ENCODE measurements around the gene WDR72. TPM values are rescaled to one million over a fixed set of nuclear protein-coding genes. Genes with fewer than 3 reads are reported as not detected.

WDR72 gene
- total RNA-seq, 1 donor from 2014 or later = not detected

DNA sequence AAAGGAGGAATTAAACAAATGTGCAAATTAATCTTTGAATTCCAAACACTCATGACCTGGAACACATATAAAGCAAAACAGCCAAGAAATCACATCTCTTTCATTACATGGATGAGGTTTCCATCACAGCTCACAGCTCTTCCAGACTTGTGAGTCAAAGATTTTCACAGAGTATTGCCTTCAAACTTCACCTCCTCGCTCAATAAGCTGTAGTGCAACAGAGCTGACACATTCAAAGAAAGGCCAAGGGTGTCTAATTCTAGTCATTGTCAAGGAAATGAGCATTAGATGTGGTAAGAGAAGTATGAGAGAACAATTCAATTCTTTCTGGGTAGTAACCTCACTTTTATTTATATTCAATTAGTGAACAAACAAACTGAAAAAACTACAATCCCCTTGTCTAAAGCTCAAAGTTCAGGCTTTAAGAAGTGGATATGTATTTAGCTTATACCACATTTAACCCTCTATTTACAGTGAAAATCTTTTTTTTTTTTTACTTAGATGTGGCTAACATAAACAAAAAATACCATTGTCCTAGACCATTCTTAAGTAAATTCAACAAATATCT, 11.9 kb downstream of the WDR72 start:
- H3K27me3 Mint-ChIP-seq (ENCODE audit: low read depth) = no peaks in the 10 kb centered on the region
- no peaks in the 10 kb centered on the region for H3K9me3 Mint-ChIP-seq
- H3K4me1 Mint-ChIP-seq (ENCODE audit: low read depth) = no peaks in the 10 kb centered on the region
- H3K27ac Mint-ChIP-seq = no peak overlapping the region
- H3K36me3 Mint-ChIP-seq (ENCODE audit: low read depth) = no peaks in the 10 kb centered on the region
- intact Hi-C loops (cut with micrococcal nuclease) = no loop called here
- H3K4me3 Mint-ChIP-seq (ENCODE audit: low read depth) = no peak overlapping the region
- DNase-seq (ENCODE audit: low spot score) = no peak

DNA sequence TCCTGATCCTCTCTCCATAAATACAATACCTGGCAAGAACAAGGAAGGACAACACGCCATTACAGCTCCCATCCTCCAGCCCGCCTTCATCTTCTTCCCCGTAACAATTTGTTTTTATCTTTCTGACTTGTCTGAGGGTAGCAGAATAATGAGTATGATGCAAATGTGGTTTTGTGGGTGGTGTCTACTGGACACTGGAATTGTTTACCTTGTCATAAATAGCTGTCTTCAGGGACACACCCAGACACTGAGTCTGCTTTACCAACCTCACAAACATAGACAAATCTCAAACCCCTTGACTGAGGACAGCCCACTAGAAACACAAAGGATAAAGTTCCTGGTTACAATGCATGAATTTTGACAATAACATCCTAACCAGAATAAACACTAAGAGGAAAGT, 13.4 kb downstream of the WDR72 start:
- Mint-ChIP-seq H3K4me3 (ENCODE audit: low read depth) (no peak overlapping the region), H3K4me1 (ENCODE audit: low read depth) (no peaks in the 10 kb centered on the region), H3K9me3 (no peaks in the 10 kb centered on the region), H3K27ac (no peak overlapping the region), H3K27me3 (ENCODE audit: low read depth) (no peaks in the 10 kb centered on the region), H3K36me3 (ENCODE audit: low read depth) (no peaks in the 10 kb centered on the region)
- intact Hi-C loops (cut with micrococcal nuclease) = no loop called here
- DNase-seq (ENCODE audit: low spot score) = no peak

DNA sequence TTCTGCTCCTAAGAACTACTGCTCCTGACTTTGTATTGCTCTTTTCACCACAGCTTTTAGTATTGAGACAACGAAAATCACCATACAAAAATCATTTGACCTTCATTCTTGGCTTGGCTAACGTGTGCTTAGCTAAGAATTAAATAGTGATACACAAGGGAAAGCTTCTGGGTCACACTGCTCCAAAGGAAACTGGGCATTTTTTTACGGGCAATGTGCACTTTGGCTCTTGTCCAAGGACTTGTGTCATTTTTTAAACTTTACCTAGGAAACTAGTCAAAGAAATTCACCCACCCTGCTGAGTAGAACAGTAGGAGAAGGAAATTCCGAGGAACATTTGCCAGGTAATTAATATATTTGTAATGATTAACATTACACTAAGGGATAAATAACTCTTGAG, 19.8 kb downstream of the WDR72 start:
- Mint-ChIP-seq H3K36me3 (ENCODE audit: low read depth) (no peaks in the 10 kb centered on the region), H3K4me1 (ENCODE audit: low read depth) (no peaks in the 10 kb centered on the region), H3K4me3 (ENCODE audit: low read depth) (no peak overlapping the region), H3K9me3 (no peaks in the 10 kb centered on the region), H3K27me3 (ENCODE audit: low read depth) (no peaks in the 10 kb centered on the region), H3K27ac (no peak overlapping the region)
- DNase-seq (ENCODE audit: low spot score) = no peak
- intact Hi-C loops (cut with micrococcal nuclease) = no loop called here

DNA sequence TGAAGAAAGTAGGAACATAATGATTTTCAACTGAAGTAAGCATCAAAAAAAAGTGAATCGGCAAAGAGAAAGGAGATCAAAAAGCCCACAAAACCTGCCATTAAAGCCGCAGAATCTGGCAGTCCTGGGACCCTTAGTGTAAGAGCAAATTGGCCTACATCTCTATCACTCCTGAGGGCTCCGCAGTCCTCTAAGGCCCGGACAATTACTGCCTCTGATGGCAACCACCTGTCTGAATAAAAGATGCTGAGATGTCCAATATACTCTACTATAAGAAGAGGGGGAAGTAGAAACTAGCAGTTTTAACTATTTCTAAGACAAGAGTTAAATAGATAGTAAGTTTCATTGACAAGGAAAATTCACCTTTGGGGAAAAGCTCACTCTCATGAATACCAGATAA, 20.3 kb downstream of the WDR72 start:
- Mint-ChIP-seq H3K4me3 (ENCODE audit: low read depth) (no peak overlapping the region), H3K36me3 (ENCODE audit: low read depth) (no peaks in the 10 kb centered on the region), H3K27me3 (ENCODE audit: low read depth) (no peaks in the 10 kb centered on the region), H3K4me1 (ENCODE audit: low read depth) (no peaks in the 10 kb centered on the region), H3K9me3 (no peaks in the 10 kb centered on the region), H3K27ac (no peak overlapping the region)
- intact Hi-C loops (cut with micrococcal nuclease) = no loop called here
- no peak for DNase-seq (ENCODE audit: low spot score)

DNA sequence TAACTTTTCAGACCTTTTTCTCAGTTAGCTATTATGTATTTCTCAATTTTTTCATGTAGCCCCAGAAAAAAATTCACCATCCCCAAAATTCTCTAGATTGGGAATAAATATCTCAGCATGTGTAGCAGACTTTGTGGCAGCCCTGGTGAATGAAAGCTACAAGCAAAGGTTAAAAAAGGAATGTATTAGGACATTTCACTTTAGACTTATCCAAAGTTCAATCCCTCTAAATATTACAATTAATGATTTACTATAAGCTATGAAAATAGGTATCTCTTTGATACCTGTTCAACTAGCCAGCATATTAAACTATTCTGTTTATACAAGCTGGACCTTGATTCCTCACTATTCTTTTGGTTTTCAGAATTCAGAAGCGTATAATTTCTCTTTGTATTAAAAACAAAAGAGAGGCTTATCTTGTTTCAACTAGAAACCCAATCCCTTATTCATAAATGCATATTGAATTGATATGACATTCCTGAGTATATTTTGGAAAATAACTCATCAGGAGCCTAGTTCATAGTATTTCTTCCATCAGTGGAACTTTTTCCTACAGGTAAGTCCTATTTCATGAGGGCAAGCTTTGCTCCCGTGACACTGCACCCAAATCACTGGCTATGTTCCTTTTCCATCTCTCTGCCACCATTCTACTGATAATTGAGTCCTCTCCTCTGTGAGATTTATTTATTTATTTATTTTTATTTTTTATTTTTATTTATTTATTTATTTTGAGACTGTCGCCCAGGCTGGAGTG, 38.0 kb downstream of the WDR72 start:
- H3K27ac Mint-ChIP-seq = no peak overlapping the region
- H3K4me1 Mint-ChIP-seq (ENCODE audit: low read depth) = no peaks in the 10 kb centered on the region
- DNase-seq (ENCODE audit: low spot score) = no peak
- no peak overlapping the region for H3K4me3 Mint-ChIP-seq (ENCODE audit: low read depth)
- no peaks in the 10 kb centered on the region for H3K27me3 Mint-ChIP-seq (ENCODE audit: low read depth)
- intact Hi-C loops (cut with micrococcal nuclease) = no loop called here
- no peaks in the 10 kb centered on the region for H3K9me3 Mint-ChIP-seq
- H3K36me3 Mint-ChIP-seq (ENCODE audit: low read depth) = no peaks in the 10 kb centered on the region

DNA sequence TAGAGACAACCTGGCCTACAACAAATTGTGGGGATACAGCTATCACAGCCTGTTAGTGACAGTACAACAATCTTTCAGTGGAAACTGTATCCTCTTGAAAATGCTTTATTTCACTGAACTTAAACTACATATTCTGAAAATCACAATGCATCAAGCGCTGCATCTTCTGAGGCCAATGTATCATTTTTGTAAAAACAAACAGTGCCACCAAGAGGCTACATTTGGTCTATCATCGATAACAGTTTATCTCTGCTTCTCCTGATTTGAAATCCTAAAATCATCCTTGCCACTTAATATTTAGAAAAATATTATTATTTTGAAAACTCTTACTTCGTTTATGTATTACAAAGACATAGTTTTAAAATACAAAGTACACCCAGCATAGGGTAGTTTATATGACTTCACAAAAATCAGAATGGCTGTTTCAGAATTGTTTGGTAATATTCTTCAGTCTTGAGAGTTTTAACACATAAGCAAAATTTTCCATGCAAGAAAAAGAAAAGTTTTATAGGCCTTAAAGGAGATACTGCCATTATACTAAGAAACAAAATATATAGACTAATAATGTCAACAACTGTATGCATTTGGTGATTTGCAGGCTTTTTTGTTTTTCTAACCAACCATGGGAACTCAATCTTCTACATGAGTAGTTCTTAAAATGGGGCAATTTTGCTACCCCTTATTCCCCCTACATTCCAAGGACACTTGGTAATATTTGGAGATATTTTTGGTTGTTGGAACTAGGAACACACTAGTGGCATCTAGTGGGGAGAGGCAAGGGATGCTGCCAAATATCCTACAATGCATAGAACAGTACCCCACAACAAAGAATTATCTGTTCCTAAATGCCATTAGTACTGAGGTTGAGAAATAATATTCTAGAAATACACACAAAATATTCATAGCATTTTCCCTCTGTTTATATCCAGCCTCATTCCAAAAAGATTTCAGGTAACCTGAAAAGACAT, 42.3 kb downstream of the WDR72 start:
- Mint-ChIP-seq H3K9me3 (no peaks in the 10 kb centered on the region), H3K27ac (no peak overlapping the region), H3K27me3 (ENCODE audit: low read depth) (no peaks in the 10 kb centered on the region), H3K36me3 (ENCODE audit: low read depth) (no peaks in the 10 kb centered on the region), H3K4me1 (ENCODE audit: low read depth) (no peaks in the 10 kb centered on the region), H3K4me3 (ENCODE audit: low read depth) (no peak overlapping the region)
- no peak for DNase-seq (ENCODE audit: low spot score)
- intact Hi-C loops (cut with micrococcal nuclease) = no loop called here

DNA sequence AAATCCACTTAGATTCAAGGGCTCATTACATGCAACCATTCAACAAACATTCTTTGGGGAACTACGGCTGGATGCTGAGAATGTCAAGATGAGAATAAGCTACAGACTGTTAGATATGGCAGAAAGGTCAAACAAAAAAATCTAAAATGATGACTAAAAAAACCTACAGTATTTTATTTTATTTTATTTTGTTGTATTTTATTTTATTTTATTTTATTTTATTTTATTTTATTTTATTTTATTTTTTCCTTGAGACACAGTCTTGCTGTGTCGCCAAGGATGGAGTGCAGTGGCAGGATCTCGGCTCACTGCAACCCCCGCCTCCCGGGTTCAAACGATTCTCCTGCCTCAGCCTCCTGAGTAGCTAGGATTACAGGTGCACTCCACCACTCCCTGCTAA, 46.2 kb downstream of the WDR72 start:
- no peaks in the 10 kb centered on the region for H3K36me3 Mint-ChIP-seq (ENCODE audit: low read depth)

DNA sequence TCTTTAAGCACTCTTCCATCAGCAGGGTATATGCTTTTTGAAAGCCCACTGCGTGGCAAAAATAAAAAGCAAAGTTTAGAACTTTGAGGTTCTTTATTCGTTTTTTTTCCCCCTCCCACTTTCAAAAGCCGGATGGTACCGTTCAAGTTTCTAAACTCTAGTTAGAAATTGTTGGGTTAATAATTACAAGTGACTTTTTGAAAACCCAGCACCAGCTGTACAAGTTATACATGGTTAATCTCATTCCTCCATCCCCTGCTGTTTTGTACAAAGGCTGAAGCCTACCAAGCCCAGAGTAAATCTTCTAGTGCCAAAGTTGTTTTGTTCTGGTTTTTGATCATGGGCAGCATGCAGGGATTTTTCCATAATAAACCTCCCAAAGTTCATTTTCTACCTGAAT, 48.6 kb downstream of the WDR72 start:
- H3K27me3 Mint-ChIP-seq (ENCODE audit: low read depth) = no peaks in the 10 kb centered on the region
- H3K4me1 Mint-ChIP-seq (ENCODE audit: low read depth) = no peaks in the 10 kb centered on the region
- DNase-seq (ENCODE audit: low spot score) = no peak
- H3K9me3 Mint-ChIP-seq = no peaks in the 10 kb centered on the region
- no peaks in the 10 kb centered on the region for H3K36me3 Mint-ChIP-seq (ENCODE audit: low read depth)
- H3K4me3 Mint-ChIP-seq (ENCODE audit: low read depth) = no peak overlapping the region
- intact Hi-C loops (cut with micrococcal nuclease) = no loop called here
- H3K27ac Mint-ChIP-seq = no peak overlapping the region

More for the DNA sequence above, 46.2 kb downstream of the WDR72 start:
- H3K27me3 Mint-ChIP-seq (ENCODE audit: low read depth) = no peaks in the 10 kb centered on the region
- DNase-seq (ENCODE audit: low spot score) = no peak
- H3K9me3 Mint-ChIP-seq = no peaks in the 10 kb centered on the region
- intact Hi-C loops (cut with micrococcal nuclease) = no loop called here
- H3K27ac Mint-ChIP-seq = no peak overlapping the region
- H3K4me1 Mint-ChIP-seq (ENCODE audit: low read depth) = no peaks in the 10 kb centered on the region
- no peak overlapping the region for H3K4me3 Mint-ChIP-seq (ENCODE audit: low read depth)

DNA sequence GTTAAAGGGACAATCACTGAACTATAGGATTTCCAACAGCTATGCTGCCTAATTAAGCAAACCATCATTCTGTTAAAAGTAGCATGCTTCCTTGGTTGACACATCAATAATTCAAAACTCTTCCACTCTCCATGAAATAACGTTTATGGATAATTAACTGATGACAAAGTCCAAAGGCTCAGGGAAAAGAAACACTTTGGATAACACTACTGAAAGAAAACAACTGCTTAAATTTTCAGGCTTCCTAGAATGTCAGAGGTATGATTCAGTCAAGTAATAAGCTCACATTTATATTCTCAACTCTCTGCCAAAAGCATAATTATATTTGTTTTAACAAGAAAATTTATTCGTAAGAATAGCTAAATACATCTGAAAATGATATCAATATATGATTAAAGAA, 49.6 kb downstream of the WDR72 start:
- Mint-ChIP-seq H3K9me3 (no peaks in the 10 kb centered on the region), H3K4me1 (ENCODE audit: low read depth) (no peaks in the 10 kb centered on the region), H3K4me3 (ENCODE audit: low read depth) (no peak overlapping the region), H3K27me3 (ENCODE audit: low read depth) (no peaks in the 10 kb centered on the region), H3K27ac (no peak overlapping the region), H3K36me3 (ENCODE audit: low read depth) (no peaks in the 10 kb centered on the region)
- intact Hi-C loops (cut with micrococcal nuclease) = no loop called here
- no peak for DNase-seq (ENCODE audit: low spot score)

DNA sequence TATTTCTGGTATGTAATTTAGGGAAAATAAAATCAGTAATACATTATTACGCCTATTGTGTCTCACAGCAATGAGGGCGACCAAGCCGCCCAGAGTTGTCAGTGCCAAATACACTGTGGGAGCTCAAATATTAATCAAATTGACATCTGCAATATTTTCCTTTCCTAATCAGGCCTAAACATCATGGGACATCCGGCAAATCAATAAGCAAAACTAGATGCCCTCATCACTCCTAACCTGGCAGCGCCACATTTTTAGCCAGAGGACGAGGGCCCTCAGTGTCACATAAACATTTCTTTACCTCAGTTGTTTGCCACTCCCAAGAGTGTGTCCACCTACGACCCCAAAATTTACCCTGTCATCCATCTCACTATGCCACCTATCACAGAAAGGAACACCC, 64.1 kb downstream of the WDR72 start:
- no peaks in the 10 kb centered on the region for H3K36me3 Mint-ChIP-seq (ENCODE audit: low read depth)
- H3K4me1 Mint-ChIP-seq (ENCODE audit: low read depth) = no peaks in the 10 kb centered on the region
- no peak overlapping the region for H3K4me3 Mint-ChIP-seq (ENCODE audit: low read depth)
- H3K27me3 Mint-ChIP-seq (ENCODE audit: low read depth) = no peaks in the 10 kb centered on the region
- no peak overlapping the region for H3K27ac Mint-ChIP-seq
- intact Hi-C loops (cut with micrococcal nuclease) = no loop called here
- no peak for DNase-seq (ENCODE audit: low spot score)
- H3K9me3 Mint-ChIP-seq = no peaks in the 10 kb centered on the region

DNA sequence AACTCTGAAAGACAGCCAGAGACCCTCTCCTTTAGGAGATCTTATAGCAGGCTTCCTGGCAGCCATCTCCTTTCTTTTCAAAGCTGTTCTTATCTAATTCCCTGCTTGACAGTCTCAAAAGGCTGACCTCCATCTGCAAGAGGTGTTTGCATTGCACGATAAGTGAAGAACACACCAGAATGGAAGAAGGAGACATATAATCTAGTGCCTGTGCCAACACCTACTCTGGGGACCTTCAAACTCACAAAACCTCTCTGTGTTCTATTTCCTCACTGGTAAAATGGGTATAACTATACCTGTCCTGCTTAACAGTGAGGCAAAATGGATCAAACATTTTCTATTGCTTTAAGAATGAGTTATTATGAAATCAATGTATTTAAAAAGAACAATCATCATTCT, 65.0 kb downstream of the WDR72 start:
- no peak for DNase-seq (ENCODE audit: low spot score)
- intact Hi-C loops (cut with micrococcal nuclease) = no loop called here
- Mint-ChIP-seq H3K36me3 (ENCODE audit: low read depth) (no peaks in the 10 kb centered on the region), H3K9me3 (no peaks in the 10 kb centered on the region), H3K27me3 (ENCODE audit: low read depth) (no peaks in the 10 kb centered on the region), H3K4me3 (ENCODE audit: low read depth) (no peak overlapping the region), H3K4me1 (ENCODE audit: low read depth) (no peaks in the 10 kb centered on the region), H3K27ac (no peak overlapping the region)

DNA sequence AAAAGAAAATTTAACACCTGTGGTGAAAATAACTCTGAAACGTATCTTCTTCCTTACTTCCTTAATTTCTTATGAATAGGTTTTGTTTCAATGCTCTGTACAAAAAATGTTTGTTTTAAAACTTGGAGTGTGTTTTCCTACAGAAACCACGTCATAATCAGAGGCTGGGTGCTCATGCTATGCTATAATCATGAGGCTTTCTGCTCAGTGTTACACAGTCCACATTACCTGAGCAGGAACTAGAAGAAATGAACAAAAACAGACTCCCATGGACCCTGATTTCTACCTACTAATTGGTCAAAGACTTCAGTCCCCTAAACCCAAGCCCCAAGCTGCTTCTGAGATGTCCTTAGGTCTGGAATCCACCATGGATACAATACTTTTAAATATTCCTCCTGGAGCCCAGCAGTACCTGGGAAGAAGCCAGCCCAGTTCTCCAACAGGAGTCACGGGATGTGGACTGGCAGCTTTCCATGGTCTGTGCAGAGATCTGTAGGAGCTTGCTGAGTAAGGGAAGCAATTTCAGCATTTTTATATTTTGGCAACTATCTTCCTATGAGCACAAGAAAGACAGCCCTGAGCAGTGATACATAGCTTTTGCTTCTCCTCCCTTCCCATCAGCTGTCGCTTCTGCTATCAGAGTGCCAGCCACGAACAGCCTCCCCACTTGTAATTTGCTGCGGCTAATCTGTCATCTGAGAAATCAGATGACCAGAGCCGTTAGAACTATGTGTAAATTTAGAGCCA, 65.6 kb downstream of the WDR72 start:
- DNase-seq (ENCODE audit: low spot score) = no peak
- H3K9me3 Mint-ChIP-seq = no peaks in the 10 kb centered on the region
- H3K27ac Mint-ChIP-seq = no peak overlapping the region
- no peaks in the 10 kb centered on the region for H3K27me3 Mint-ChIP-seq (ENCODE audit: low read depth)
- H3K4me3 Mint-ChIP-seq (ENCODE audit: low read depth) = no peak overlapping the region
- H3K4me1 Mint-ChIP-seq (ENCODE audit: low read depth) = no peaks in the 10 kb centered on the region
- no peaks in the 10 kb centered on the region for H3K36me3 Mint-ChIP-seq (ENCODE audit: low read depth)
- intact Hi-C loops (cut with micrococcal nuclease) = no loop called here
